ENCODE measurements around the gene KRTAP13-1.

The KRTAP13-1 gene, protein sequence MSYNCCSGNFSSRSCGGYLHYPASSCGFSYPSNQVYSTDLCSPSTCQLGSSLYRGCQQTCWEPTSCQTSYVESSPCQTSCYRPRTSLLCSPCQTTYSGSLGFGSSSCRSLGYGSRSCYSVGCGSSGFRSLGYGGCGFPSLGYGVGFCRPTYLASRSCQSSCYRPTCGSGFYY

DNA sequence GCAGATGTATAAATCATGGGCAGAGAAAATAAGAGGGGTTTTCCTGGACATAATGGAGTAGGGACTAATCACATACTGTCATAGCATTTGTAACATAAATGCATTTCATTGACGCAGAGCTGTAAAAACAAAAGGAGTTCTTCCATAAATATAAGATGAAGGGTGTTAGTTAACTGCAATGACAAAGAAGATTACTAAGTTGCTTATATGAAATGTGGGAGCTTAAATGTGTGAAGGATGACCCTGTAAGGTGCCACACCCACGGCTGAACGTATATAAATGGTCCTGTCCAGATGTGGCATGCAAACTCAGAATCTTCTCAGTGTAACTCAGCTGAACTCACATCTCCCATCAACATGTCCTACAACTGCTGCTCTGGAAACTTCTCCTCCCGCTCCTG lies at the start of gene KRTAP13-1:
Gene KRTAP13-1 (plus strand): TSS at position 301 of the 400 bp plus-strand sequence. CDS start 56 bp downstream, at position 357.
- DNase-seq, result no peak

DNA sequence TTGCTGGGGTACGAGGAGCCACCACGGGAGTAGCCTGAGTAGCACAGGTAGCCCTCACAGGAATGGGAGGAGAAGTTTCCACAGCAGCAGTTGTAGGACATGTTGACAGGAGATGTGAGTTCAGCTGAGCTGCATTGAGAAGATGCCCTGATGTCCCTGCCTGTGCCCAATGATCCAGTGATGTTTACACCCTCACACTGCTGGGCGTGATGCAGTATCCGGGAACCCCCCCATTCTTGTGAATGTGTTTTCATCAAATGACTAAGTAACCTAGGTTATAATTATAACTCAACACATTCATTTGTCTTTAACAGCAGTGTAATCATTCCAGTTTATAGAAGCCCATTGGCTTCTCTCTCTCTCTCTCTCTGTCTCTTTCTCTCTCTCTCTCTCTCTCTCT lies 47.3 kb upstream of the KRTAP13-1 start, which contains the start of gene KRTAP23-1:
Gene KRTAP23-1 (minus strand): TSS at position 101 of the 400 bp plus-strand sequence. CDS start 0 bp downstream, at position 101.
- no peak for DNase-seq

DNA sequence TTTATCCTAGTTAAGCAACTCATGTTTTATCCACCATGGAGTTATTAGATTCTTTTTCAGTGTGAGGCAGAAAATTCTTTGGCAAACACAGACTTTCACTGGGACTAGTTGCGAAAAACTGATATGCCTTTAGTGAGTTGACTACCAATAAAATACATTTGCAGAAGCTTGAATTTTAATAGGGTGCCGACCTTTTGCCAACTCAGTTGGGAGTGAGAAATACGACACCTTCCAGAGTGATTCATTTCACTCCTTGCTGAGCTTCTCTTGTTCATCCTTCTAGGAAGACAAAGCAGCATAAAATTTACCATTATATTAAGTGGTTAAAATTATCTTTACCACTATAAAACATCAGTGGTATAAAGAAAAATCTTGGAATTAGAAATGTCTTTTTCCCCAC lies 46.3 kb upstream of the KRTAP13-1 start:
- DNase-seq, result no peak

DNA sequence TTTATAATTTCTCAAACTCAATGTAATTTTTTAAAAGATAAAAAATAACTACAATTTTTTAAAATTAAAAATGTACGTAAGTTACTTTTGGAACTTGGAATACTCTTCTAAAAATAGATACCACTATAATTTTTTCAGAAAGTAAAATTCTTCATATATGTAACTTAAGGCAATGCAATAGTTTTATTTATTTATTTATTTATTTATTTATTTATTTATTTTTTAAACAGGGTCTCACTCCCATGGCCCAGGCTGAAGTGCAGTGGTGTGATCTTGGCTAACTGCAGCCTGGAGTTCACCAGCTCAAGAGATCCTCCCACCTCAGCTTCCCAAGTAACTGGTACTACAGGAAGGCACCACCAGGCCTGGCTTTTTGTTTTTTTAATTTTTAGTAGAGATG lies 44.3 kb upstream of the KRTAP13-1 start:
- DNase-seq, result no peak

DNA sequence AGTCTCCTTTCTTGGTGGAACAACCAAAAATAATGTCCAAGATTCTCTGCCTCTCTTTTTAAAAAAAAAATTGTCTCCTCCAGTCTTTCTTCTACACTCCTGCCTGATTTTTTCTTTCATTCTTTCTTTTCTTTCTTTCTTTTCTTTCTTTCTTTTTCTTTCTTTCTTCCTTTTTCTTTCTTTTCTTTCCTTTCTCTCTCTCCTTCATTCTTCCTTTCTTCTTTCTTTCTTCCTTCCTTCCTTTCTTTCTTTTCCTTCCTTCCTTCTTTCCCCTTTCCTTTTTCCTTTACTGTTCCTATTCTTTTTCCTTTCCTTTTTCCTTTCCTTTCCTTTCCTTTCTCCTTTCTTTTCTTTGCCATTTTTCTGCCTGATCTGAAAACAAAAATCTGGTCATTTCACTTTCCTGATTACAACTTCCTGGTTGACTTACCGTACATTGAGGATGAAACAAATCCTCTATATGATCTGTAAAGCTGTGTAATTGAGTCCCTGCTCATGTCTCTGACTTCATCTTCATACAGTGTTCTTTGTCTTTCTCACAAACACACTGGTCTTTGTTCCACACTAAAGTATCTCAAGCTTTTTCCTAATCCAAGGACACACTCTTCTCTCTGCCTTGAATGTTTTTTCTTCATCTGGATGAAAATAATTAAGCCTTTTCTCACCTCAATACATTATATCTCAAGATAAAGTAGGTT lies 41.4 kb upstream of the KRTAP13-1 start:
- no peak for DNase-seq

DNA sequence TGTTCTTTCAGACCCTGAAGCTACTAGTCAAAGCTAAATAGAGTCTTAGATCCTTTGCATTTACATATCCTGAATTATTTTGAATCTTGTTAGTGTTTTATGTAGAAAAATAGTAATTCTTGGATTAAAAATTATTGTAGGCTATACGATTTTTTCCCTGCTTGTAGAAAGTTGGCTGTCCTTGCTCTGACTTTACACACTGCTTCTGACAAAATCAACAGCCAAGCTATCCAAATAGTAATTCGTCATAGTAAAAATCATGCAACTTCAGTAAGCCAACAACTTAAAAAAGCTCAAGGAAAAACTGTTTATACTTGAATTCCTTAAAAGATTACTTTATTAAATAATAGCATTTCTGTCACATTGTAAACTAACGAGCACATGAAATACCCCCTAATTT lies 39.9 kb upstream of the KRTAP13-1 start:
- DNase-seq, result no peak

DNA sequence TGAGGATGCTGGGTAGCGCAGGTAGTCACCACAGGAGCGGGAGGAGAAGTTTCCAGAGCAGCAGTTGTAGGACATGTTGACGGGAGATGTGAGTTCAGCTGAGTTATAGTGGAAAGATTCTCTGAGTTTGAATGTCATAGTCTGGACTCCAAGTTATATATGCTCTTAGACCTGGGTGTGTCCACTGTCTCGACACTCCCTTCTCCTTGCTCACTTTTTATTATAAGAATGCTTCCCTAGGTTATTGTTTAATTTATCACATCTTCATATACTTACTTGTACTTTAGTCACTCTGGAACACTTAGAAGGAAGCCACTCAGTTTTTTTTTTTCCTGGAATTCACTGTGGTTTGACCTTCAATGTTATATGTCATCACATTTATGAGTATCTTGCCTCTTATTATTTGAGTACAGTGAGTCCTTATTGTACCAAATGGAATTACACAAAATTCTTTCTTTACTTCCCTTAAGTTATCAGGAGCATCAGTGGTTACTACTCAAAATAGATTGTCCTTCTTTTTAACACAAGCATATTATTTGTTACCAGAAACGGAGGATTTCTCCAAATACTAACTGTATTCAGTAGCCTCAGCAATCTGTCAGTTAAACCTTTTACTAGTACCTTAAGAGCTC lies 23.6 kb upstream of the KRTAP13-1 start, which contains the start of gene KRTAP13-2:
Gene KRTAP13-2 (minus strand): TSS at position 133 of the 632 bp plus-strand sequence. CDS start 58 bp downstream, at position 75.
- DNase-seq, result no peak

DNA sequence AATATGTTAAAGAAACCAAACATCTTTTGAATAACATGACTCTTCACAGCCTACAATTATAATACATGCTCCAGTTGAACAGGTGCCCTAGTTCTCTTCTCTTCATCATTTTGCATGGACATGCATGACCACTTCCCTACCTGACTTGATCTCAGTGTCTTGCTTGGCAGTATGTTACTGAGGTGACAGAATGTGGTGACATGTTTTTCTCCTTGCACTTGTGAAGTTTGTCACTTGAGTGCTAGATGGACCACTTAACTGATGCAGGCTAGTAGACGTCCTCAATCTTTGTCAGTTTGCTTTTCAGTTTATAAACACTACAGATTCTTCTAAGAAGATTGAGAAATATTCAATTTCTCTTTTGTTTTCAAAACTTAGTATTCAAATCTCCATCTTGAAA lies 13.6 kb upstream of the KRTAP13-1 start:
- DNase-seq, result no peak

DNA sequence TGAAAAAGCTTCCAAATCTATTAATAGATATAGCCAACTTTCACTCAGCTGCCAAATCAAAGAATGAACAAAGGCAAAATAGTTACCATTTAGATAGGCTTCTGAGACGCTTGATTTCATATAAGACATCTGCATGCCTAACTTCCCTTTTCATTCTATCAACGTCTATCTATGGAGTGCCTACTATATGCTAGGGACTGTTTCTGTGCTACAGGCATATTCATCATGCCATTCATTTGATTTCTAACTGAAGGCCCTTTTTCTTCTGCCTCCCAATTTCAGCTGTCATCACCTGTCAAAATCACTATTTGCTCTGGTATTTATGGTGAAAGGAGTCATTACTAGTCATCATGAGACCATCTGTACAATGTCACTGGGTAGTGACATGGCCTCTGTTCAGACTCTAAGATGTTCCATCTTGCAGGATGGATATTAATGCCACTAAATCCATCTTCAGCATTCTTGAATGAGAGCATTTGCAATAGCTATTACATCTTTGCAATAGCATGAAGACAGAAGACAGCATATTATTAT lies 4.3 kb upstream of the KRTAP13-1 start:
- no peak for DNase-seq

DNA sequence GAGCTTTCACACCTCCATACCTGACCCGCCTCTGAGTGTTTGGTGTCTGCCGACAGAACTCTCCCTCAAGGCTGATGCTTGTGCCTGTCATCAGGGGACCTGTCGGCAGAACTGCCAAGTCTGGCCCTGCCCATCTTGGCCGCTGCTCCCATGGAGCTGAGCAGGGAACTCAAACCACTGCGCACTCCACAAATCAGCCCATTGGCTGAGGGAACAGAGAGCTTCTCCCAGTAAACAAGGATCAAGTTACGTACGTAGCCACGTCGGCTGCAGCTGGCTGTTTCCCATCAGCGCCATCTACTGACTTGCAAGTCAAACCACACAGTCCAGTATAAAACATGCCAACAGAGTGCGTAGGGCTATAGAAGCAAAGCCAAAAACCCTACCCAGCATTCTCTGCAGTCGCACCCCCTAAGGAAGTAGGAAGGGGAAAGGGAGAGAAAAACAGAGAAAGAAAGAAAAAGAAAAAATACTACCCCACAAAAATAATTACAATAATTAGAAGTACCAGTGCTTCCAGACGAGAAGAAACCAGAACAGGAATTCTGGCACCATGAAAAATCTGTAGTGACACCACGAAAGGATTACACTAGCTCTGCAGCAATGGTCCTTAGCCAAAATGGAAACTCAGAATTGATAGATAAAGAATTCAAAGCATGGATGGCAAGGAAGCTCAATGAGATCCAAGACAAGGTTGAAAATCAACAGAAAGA lies 13.1 kb downstream of the KRTAP13-1 start:
- DNase-seq, result no peak

DNA sequence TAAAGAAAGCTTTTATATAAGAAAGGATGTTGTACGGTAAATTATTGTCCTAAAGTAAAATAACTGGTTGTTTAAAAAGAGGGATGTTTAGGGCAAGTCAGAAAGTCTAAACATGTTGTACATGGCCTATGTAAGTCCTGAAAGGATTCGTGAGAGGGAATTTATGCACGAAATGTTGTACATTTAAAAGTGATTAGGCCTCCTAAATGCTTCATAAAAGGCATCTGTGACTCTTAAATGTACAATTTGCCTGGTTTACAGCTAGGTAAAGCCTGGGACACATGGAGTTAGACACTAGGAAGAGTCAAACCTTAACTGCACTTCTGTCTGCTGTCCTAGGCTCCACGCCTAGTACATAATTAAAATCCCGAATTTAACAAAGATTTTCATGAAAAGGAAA lies 20.2 kb downstream of the KRTAP13-1 start:
- DNase-seq, result no peak

DNA sequence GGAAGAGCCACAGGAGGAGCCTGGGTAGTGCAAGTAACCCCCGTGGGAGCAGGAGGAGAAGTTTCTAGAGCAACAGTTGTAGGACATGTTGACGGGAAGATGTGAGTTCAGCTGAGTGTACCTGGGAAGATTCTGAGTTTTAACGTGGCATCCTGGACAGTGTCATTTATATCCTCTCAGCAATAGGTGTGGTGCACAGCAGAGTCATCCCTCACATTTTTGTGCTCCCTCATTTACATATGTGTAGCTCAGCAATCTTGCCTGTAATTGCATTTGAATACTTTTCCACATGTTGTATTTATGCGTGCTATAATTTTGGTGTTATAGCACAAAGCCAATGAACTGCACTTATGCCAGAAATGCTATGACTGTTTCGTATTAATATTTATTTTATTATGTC lies 30.0 kb downstream of the KRTAP13-1 start, which contains the start of gene KRTAP13-3:
Gene KRTAP13-3 (minus strand): TSS at position 101 of the 400 bp plus-strand sequence. CDS start 14 bp downstream, at position 87.
- no peak for DNase-seq

DNA sequence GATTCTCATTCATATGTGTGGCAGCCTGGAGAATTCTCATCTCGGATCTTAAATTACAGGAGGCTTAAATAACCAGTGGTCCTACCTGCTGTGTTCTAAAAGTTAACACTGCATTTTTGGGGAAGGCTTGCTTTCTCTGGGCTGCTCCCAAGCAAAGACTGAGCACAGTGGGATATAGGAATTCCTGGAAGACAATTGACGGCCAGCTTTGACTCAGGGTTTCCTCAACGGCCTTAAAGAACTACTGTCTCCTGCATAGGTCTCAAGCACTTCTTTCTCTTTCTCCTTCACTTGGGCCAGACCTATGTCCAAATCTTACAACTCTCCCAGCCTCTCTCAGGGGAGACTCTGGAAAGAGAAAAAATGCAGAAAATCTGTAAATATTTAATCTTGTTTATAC lies 30.9 kb downstream of the KRTAP13-1 start:
- no peak for DNase-seq

DNA sequence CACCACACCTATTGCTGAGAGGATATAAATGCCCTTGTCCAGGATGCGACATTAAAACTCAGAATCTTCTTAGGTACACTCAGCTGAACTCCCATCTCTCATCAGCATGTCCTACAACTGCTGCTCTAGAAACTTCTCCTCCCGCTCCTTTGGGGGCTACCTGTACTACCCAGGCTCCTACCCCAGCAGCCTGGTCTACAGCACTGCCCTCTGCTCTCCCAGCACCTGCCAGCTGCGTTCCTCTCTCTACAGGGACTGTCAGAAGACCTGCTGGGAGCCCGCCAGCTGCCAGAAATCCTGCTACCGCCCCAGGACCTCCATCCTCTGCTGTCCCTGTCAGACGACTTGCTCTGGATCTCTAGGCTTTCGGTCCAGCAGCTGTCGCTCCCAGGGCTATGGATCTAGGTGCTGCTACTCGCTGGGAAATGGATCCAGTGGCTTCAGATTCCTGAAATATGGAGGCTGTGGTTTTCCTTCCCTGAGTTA lies 34.4 kb downstream of the KRTAP13-1 start, which contains the start of gene KRTAP13-4:
Gene KRTAP13-4 (plus strand): TSS at position 51 of the 486 bp plus-strand sequence. CDS start 56 bp downstream, at position 107.
- no peak for DNase-seq

DNA sequence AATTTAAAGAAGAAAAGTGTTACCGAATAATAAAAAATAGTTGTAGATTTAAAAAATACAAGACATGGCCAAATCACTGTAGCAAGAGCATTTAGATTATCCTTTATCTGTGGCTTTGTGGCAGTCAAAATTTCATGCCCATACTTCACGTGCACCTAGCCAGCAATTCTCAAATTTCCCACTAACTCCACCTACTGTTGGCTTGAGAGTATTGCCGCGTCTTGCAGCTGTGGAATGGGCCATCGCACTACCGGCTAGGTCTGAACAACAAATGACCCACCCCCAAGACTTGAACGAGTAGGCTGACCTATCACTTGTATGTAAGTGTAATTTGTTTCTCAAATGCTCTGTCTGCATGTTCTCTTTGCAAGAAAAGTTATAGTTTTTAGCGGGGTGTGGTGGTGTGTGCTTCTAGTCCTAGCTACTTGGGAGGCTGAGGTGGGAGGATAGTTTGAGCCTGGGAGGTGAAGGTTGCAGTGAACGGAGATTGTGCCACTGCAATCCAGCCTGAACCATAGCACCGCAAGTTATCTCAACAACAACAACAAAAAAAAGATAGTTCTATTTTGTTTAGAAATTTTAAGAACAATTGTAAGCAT lies 38.3 kb downstream of the KRTAP13-1 start:
- DNase-seq, result no peak

DNA sequence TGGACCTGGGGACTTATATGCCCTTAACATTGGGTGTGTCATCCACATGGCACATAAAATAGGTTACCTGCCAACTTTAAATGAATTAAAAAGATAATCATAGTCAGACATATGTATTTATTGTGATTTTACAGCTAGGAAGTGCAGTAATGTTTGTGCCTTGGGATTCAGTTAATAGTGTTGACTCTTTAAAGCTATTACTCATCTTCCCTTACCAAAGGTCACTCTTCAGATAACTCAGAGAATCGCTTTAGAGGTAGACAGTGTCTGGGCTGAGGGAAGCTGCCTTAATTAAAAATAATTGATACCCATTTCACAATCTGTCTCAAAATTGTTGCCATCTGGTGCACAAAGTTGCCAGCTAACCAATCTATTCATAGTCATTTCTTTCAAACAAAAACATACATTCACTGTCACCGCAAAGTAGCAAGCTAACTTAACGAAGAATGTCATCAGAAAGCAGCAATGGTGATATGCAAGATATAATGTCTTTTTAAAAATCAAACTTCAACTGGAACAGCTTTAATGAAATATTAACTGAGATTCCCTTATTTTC lies 41.3 kb downstream of the KRTAP13-1 start:
- no peak for DNase-seq

DNA sequence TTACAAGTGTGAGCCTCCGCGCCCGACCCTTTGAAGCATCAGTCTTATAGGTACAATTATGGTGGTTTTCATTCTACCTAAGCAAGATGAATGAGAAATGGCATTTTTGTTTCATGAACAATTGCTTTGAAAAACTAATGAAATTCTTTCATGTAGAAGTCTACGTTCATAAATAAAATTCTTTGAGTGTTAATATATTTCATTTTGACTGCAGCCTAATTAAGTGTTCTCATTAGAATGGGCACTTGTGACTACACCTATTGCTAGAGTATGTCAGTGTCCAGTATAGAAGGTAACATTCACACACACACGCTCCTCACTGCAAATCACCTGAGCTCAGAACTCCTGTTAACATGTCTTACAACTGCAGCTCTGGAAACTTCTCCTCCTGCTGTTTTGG lies 44.1 kb downstream of the KRTAP13-1 start, which contains the start of gene KRTAP15-1:
Gene KRTAP15-1 (plus strand): TSS at position 301 of the 400 bp plus-strand sequence. CDS start 53 bp downstream, at position 354.
- DNase-seq, result no peak

DNA sequence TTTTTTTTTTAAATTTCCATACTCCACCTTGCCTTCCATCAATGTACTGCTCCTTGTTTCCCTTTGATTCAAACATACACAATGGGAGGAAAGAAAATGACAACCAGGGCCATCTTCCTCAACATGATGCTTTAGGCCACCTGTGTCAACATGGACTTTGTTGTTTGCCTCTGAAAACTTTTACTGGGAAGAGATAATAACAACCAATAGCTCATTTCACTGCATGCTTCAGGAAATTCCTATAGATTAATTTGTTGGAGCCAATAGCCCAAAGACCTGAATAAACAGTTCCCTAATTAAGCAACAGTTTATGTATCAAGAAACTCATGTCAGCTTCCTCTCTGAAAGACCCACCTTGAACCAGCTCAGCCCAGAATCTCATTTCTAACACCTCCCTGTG lies 47.4 kb downstream of the KRTAP13-1 start:
- DNase-seq, result no peak

DNA sequence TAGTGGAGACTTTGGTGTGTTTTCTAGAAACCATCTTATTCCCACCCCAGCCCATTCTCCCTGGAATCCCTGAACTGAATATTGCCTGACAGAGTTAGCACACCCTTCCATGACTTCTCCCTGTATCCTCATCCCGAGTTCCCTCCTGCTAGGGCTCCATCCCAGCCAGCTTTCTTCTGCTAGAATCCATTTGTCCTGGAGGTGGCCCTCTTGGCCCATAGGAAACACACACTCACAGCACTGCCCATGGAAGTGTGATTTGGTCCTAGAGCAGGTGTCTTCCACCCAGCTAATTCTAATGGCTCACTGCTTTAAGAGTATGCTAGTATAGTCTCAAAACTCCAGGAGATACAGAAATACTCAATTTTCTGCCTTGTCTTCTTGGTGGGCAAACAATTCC lies 48.4 kb downstream of the KRTAP13-1 start:
- DNase-seq, result no peak
